NCI-H446 (cell line): Measurements from ENCODE around the gene MAPK1.
"Not testable (repeated sequence)": the region's sequence is repeated elsewhere in the genome, so short reads cannot be mapped to it uniquely, and the experiment has no call there.

Experiments used
- DNase-seq, 2 experiments: peaks; one replicate each; lab custom pipeline; 2025; lab: John Stamatoyannopoulos, UW

The MAPK1 gene

DNA sequence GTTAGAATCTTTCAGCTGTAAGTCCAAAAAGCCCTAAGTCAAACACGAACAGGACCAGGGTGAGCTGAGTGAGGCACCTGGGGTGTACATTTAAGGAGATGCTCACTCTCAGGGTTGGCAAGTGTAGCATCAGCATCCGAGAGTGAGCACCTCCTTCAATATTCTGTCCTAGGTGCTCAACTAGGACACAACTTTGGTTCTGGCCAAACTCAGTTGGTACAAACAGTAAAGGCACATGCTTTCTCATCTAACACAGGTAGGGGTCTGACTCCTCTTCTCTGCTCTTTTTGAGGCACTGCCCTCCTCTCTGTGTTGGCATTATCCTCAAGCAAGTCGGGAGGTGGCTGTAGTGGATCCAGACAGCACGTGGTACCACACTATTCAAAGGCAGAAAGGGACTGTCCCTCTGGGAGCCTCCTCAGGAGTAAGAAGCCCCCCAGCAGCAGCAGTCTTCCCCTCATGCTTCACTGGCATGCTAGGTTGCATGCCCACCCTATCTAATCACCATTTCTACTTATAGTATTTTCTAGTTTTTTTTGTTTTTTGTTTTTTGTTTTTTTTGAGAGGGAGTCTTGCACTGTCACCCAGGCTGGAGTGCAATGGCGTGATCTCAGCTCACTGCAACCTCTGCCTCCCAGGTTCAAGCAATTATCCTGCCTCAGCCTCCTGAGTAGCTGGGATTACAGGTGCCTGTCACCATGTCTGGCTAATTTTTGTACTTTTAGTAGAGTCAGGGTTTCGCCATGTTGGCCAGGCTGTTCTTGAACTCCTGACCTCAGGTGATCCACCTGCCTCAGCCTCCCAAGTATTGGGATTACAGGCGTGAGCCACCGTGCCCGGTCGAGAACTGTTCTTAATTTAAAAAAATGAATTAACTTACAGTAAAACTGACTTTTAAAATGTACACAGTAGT, 14.7 kb upstream of the MAPK1 start:
- DNase-seq = no peak

- DNase-seq = no peak
These were observed 9.2 kb upstream of the MAPK1 start for GRCh38 chr22:21876486-21877176.

- not testable (repeated sequence) for DNase-seq
These were observed 7.5 kb upstream of the MAPK1 start for GRCh38 chr22:21874953-21875352.

DNA sequence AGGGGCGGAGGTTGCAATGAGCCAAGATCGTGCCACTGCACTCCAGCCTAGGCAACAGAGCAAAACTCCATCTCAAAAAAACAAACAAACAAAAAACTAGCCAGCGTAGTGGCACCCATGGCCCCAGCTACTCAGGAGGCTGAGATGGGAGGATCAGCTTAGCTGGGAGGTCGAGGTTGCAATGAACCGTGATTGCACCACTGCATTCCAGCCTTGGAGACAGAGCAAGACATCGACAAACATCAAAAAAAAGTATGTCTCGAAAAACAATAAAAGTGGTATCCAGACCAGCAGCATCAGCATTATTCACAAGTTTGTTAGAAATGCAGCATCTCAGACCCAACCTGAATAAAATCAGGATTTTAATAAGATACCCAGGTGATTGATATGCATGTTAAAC, 6.2 kb upstream of the MAPK1 start:
- DNase-seq = no peak

- not testable (repeated sequence) for DNase-seq
These were observed 5.3 kb upstream of the MAPK1 start for GRCh38 chr22:21872741-21873140.

DNA sequence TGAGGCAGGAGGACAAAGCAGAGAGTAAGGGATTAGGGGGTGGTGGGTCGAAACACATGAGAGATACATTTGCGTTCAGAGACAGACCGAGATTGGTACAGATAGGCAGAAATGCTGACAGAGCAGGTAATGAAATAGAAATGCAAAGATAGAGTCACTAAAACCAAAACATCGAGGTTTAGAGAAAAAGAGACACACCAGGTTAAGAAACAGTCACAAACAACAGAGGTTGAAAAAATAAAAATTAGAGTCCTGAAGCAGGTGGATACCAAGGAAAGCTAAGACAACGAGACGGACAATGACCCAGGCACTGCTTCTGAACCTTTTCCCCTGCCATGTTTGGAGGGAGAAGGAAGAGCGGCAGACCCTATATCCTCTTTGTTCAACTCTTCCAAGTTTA, 1.2 kb upstream of the MAPK1 start:
- DNase-seq = no peak

DNA sequence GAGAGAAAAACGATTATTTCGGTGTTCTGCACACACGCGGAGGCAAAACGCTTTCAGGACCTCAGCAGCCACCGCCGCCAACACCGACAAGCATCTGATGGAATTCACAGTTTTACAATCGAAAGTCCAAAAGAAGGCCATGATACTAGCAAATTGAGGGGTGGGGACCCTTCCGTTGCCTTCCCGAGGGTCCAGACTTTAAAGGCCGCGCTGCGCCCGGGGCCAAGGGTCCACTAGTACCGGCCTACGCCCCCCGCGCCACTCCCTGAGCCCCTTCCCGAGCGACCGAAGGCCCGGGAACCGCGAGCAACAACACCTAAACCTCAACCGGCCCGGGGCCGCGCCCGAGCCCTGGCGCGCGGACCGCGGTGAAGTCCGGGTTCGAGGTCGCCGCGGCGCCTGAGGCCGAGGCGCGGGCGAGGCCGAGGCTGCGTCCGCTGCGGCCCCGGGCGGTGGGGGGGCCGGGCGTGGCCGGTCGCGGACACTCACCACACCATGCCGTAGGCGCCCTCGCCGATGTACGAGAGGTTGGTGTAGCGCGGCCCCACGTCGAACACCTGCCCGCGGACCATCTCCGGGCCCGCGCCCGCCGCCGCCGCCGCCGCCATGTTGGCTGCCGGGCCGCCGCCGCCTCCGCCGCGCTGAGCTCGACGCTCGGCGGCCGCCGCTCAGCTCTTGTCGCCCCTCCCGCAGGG, 465 bp downstream of the MAPK1 start:
- no peak for DNase-seq

DNA sequence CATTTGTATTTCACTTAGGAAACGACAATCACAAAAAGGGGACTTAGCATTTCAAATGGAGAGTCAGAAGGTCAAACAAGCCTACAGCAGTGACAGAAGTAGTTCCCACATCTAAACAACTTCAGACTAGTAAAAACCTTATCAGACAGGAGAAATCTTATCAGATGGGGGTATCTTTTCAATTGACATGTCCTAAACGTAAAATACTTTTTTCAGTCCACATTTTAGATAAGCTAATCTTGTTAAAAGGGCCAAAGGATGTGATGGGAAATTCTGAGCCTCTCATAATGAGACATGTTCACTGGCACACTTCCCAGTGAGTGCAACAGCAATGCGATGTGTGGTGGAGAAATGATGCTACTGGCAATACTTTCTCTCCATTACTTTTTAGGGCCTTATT, 2.4 kb downstream of the MAPK1 start:
- DNase-seq = peak in 1 of 2 experiments; percentile 22

- DNase-seq = no peak
These were observed 4.8 kb downstream of the MAPK1 start for GRCh38 chr22:21862386-21863245.

DNA sequence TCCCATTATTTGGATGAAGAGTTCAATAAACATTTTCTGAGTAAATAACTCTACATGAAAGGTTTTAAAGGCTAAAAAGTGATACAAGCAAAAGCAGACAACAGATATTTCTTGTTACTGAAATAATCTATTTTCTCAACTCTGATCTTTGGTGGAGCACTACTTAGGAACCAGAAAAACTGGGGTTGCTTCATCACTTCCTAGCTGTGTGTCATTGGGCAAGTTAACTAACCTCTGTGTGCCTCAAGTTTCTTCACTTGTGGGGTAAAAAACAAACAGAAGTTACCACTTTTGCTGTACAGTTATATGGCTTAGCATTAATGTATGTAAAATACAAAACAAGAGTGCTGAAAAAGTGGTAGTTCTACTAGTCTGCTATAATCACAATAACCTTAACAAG, 5.6 kb downstream of the MAPK1 start:
- no peak for DNase-seq

- DNase-seq = no peak
These were observed 6.1 kb downstream of the MAPK1 start for GRCh38 chr22:21861264-21861848.

DNA sequence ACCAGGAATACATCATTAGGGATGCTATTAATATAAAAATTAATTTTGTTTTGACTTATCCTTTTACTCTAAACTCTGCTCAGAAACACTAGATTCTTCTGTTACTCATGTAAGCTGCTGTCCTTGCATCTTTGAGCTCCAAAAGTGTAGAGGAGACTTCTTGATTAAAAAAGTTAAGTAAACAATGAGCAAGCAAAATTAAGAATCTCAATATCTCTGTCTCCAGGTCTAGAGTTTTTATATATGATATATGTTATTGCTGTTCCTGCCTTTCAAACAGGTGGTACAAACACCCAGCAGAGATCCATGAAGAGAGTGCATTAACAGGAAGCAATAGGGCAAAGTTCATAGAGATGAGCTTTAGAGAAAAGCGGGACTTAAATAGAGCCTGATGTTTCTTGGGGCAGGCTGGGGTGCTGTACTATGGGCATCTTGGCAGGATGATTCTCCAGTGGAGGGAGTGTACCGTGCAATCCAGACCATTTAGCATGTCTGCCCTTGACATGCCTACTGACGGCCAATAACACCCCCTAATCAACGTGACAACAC, 6.9 kb downstream of the MAPK1 start:
- no peak for DNase-seq

- DNase-seq = no peak
These were observed 9.2 kb downstream of the MAPK1 start for GRCh38 chr22:21858025-21858764.

DNA sequence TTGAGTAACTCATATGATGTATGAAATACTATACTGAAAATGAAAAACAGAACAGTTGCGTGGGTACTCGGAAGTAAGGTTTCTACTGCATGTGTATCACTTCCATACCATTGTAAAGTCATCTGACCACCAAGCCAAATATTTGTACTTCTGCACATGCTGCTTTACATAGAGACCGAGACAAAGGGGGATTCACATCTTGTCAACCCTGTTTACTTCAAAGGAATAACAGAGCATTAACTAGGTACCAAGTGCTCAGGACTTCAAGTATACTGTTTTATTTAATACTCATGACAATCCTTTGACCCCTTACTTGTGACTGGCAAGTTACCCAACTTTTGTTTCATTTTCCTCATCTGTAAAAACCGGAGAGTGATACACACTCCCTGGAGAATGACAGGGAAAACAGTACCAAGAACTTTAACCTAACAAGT, 9.9 kb downstream of the MAPK1 start:
- DNase-seq = no peak

- DNase-seq = no peak
These were observed 10.6 kb downstream of the MAPK1 start for GRCh38 chr22:21856868-21857267.

GRCh38 chr22:21856197-21856596, 11.2 kb downstream of the MAPK1 start:
- DNase-seq = no peak

GRCh38 chr22:21855676-21856075, 11.8 kb downstream of the MAPK1 start:
- no peak for DNase-seq

DNA sequence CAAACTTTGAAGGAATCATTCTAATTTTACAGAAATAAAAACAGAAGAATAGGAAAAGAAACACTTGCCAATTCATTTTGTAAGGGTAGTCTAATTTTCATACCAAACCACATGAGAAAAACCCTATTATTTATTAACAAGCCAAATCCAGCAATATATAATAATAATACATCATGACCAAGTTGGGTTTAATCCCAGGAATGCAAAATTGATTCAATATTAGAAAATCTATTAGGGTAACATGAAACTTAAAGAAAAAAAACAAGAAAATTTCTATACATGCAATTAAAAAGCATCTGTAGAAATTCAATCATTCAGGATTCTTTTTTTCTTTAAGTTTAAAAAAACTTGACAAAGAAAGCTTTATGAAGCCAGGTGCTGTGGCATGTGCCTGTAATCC, 16.8 kb downstream of the MAPK1 start:
- no peak for DNase-seq

GRCh38 chr22:21849489-21849888, 18.0 kb downstream of the MAPK1 start:
- DNase-seq = no peak

GRCh38 chr22:21848057-21848456, 19.4 kb downstream of the MAPK1 start:
- not testable (repeated sequence) for DNase-seq
